HG03025 (cell line): ENCODE results near the gene RPS6KA6.
"Not testable (repeated sequence)": the region's sequence is repeated elsewhere in the genome, so short reads cannot be mapped to it uniquely, and the experiment has no call there.

Experiments used
- ATAC-seq: cut with Tn5 transposase; IDR thresholded peaks from one replicate; pipeline ENCODE4 v1.9.1; 2021; ENCODE audit warnings: mild to moderate bottlenecking, moderate library complexity; ENCODE audit not compliant: unreplicated experiment, low FRiP score

The RPS6KA6 gene

DNA sequence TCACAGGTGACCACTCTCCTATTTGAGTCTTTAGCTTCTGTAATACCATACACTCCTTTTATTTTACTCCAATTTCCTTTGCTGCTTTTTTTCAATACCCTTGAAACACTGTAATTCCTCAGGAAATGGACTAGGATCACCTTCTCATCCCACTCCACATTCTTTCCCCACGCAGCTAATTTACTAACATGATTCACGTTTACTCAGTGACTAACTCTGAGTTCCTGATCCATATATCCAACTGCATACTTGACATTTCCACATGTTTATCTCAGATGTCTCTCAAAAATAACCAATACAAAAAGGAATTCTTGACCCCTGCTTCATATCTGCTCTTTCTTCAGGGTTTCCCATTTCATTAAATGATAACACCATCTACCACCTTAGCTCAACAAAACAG, 19.9 kb downstream of the RPS6KA6 start:
- no peak for ATAC-seq

DNA sequence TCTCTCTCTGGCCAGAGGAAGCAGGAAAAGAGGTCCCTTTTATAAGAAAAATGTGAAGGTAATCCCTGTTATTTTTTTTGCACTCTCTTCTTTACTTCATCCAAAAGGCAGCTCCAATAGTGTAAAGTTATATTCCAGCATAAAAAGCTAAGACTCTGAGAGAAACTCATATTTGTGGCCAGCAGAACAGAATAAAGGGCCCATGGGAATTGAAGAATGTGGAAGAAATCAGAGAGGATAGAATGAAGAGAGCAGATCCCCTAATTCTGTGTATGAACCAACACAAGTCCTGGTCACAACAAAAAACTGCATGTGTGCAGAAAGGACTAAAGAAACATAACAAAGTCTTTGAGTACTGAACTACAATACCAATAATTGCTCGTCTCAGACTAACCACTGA, 22.3 kb downstream of the RPS6KA6 start:
- no peak for ATAC-seq

DNA sequence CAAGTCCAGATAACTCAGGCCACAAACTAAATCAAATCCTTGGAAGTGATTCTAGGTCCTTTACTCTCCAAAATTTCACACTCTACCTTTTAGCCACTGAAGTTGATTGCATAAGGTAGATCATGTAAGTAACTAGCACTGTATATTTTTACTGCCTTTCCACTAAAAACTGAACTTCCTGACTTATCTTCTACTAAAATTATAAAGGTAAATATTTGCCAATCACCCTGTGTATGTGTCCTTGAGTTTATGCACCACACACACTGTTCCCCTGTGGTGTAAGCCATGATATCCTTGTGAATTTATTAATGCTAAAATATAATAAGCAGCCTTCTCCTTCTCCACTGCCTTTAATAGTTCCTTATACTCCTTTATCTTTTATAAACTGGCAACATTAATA, 25.6 kb downstream of the RPS6KA6 start:
- ATAC-seq: no peak

DNA sequence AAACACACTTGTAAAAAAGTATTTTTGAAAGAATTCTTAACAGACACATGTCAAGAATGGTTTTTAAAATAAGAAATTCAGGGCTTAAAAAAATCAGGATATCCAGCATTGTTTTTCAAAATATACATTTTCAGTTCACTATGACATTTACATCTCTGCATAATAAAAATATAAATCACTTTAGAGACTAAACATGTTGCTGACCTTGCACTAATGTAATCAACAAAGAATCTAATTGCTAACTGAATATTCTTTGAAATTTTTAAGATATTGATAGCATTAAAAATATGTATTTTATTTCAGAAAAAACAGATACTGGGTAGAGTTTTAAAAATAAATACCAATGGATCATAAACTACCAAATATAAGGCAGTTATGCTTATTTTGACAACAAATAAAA, 26.4 kb downstream of the RPS6KA6 start:
- no peak for ATAC-seq

DNA sequence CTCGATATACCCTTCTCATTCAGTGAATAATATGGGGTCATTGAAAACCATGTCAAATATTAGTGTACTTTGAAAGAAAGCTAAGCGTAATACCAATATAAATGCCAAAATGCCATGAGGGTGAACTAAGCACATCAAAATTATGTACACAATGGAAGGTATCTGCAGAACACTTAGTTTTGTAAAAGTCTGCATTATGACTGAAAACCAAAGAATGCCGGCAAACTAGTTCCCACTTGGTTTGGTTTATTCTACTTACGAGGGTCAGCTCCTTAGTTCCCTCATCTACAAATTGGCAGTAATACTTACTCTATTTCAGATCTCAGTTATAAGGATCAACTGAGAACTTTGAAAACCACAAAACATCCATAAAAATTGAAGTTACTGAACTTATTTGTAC, 27.3 kb downstream of the RPS6KA6 start:
- ATAC-seq: no peak

DNA sequence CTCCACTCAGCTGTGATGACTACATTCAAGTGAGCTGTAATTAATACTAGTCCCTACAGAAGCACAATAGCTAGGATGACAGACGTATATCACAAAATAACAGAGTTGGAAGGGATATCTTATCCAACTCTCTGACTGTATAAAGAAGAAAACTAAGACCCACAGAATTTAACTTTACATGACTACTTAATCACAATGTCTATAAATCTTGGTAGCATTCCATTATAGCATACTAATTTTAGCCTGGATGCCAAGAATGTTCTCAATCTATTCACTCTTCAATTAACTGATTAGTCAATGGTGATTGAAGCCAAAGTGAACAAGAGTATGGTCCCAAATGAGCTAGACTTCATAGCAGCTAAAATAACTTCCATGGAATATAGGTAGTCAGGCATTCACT, 31.2 kb downstream of the RPS6KA6 start:
- no peak for ATAC-seq

DNA sequence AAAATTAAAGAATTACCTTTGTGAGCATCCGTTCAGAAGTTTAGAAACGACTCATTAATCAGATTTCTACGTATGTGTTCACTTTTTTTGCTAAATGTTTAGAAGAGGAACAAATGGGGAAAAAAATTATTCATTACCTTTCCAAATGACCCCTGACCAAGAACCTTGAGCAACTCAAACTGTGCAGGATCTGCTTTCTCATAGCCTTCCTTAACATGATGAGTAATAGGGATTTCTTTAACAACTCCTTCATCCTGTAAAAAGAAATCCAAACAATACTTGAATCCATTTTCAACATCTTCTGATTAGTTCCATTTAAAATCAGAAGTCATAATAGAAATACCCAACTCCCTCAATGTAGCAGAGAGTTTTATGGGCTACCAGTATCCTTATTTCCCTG, 32.1 kb downstream of the RPS6KA6 start:
- ATAC-seq: no peak

DNA sequence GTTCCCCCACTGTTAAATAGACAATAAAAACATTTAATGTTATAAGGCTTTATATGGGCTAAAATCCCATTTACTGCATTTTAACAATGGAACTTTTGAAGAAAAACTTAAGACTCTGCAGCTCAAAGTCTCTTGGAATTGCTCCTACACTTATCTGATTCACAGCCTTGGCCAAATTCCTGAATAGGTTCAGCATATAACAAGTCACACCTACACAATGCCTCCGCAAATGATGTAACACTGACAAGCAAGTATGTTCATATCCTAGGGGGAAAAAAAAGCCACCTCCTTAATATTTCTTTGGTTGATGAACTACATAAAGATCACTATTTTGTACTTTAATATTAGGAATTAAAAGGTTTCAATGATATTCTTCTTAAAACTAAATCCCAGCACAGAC, 34.5 kb downstream of the RPS6KA6 start:
- ATAC-seq: no peak

DNA sequence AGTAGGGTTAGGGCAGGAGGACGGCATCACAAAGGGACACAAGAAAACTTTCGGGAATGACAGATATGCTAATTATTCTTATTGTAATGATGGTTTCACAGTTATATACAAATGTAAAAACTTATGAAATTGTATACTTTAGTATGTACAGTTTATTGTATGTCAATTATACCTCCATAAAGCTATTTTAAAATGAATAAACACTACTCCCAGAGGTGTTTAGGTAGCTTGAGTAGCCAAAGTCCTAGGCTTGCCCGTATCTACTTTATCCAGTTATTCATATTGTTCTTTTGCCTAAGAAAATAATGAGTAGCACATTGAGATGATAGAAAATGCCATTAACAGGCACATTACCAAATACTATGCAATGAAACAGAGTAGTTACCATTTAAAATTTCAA, 43.0 kb downstream of the RPS6KA6 start:
- ATAC-seq: no peak

DNA sequence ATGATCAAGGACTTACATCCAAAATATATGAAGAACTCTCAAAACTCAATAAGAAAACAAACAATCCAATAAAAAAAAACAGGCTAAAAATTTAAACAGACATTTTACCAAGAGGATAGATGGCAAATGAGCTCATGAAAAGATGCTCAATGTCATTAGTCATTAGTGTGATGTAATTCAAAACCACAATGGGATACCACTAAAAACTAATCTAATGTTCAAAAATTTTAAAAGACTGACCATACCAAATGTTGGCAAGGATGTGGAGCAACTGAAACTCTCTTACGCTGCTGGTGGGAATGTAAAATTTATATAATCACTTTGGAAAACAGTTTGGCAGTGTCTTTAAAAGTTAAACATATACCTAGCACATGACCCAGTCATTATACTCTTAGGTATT, 43.7 kb downstream of the RPS6KA6 start:
- ATAC-seq: no peak

DNA sequence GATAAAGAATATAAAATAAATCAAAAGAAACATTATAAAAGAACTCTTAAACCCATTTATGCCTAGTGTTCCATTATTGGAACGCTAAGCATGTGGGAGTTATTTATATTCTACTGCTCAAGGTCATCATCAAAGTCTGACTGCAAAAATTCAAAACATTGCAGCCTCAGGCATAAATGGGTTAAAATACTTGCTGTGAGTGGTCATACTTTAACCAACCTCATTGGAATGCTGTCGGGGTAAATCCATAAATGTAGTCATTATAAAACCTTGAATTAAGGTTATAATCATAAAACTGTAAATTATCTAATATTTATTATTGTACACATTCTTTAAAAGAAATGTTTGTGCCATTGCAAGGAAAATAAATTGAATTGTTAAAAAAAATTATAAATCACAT, 55.0 kb downstream of the RPS6KA6 start:
- ATAC-seq: no peak

DNA sequence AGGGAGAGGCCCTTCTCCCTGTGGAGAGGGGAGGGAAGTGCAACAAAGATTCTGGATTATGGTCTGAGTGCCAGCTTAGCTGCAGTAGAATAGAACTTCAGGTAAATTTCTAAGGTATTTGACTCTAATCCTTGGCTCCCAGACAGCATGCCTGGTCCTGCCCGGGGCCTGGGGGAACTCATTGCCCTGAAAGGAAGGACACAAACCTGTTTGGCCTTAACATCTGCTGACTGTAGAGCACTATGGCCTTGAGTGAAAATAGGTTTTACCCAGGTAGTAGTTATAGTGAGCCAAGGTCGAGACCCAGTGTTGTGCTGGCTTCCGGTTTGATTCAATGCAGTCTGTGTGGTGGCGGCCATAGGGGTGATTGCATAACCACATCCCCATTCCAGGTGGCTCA, 64.4 kb downstream of the RPS6KA6 start:
- no peak for ATAC-seq

DNA sequence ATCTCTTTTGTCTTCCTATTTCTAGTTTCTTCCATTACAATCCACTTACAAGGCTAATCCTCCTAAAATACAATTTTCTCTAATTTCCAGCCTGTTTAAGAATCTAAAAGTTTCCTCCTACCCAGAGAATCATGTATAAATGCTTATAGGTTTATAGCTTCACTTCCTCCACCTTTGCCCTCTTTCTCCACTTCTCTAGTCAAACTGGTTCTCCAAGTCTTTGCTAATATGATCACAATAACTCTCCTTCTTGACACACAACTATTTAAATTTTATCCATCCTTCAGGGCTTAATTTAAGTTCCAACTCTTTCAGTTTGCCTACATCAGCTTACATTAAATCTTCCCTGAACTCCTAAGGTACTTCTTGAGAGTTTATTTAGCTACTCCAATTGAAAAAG, 69.2 kb downstream of the RPS6KA6 start:
- no peak for ATAC-seq

DNA sequence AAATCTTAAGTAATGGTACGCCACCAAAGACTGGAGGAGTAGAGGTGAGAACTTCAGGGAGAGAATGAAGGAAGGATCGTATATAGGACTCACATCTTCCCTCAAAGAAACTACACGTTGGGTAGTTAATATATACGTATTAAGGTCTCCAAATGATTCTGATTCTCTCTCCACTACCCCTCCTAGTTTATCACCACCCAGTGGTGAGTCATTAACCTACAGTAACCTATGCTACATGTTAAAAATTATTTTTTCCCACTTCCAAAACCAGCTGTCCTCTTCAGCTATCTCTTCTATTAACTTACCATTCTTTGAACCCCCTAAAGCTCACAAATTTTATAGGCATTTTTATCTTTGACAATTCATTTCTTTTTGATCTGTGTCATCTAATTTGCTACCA, 69.7 kb downstream of the RPS6KA6 start:
- no peak for ATAC-seq

DNA sequence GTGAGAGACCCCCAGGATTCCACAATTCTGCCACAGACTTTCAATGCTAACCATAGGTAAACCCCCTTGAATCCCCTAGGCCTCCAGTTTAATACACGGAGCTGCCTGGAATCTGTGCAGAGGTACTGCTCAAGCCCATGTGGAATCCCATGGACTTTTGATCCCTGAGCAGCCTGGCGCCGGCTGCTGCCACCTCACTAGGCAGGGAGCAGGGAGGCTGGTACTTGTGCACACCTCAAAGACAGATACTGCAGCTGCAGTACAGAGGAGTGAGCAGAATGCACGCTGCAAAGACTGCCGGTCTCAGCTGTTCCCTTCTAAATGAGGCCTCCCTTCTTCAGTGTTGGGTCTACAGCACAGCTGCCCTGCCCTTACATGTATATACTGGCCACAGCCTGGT, 79.4 kb downstream of the RPS6KA6 start:
- ATAC-seq: no peak

DNA sequence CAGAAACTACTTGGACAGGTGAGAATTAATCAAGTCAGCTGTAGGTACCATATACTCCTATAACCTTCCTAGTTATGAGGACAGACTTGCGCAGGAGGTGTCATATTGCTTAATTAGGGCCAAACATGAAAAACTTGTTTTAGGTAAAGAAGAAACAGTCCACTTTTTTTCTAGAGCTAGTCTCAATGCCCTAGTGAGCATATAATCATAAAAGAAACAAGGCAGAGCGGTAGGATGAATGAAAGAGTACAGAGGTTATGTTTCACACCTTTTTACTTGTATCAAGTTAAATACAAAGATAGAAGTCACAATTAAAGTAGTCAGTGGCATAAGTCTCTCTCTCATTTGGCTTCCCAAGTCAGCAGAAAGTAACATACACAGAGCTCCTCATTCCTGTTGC, 88.9 kb downstream of the RPS6KA6 start:
- ATAC-seq: no peak

DNA sequence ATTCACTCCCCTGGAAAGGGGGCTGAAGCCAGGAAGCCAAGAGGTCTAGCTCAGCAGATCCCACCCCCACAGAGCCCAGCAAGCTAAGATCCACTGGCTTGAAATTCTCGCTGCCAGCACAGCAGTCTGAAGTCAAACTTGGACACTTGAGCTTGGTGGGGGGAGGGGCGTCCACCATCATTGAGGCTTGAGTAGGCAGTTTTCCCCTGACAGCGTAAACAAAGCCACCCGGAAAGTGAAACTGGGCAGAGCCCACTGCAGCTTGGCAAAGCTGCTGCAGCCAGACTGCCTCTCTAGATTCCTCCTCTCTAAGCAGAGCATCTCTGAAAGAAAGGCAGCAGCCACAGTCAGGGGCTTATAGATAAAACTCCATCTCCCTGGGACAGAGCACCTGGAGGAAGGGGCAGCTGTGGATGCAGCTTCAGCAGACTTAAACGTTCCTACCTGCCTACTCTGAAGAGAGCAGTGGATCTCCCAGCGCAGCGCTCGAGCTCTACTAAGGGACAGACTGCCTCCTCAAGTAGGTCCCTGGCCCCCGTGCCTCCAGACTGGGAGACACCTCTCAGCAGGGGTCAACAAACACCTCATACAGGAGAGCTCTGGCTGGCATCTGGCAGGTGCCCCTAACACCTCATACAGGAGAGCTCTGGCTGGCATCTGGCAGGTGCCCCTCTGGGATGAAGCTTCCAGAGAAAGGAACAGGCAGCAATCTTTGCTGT, 108.4 kb downstream of the RPS6KA6 start:
- ATAC-seq: not testable (repeated sequence)

DNA sequence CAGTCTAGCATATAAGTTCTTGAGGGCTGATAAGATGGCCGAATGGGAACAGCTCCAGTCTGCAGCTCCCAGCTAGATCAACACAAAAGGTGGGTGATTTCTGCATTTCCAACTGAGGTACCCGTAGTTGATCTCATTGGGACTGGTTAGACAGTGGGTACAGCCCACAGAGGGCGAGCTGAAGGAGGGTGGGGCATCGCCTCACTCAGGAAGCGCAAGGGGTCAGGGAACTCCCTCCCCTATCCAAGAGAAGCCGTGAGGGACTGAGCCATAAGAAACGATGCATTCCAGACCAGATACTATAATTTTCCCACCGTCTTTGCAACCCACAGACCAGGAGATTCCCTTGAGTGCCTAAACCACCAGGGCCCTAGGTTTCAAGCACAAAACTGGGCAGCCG, 109.0 kb downstream of the RPS6KA6 start:
- no peak for ATAC-seq

DNA sequence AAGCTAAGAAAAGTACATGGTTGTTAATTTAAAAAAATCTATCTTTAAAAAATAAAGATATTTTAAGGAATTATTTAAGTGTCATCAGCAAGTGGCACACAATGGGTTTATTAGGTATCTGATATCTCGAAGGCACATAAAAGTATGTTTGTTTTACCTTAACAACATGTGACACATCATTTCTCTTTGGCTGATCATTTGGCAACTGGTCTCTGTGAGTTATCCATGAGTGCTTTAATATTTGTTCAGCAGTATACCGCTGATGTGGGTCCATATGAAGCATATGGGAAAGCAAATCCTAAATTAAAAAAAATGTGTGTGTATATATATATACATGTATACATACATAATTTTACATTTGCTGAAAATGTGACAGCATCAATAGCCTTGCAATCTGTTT, 123.2 kb downstream of the RPS6KA6 start:
- no peak for ATAC-seq

DNA sequence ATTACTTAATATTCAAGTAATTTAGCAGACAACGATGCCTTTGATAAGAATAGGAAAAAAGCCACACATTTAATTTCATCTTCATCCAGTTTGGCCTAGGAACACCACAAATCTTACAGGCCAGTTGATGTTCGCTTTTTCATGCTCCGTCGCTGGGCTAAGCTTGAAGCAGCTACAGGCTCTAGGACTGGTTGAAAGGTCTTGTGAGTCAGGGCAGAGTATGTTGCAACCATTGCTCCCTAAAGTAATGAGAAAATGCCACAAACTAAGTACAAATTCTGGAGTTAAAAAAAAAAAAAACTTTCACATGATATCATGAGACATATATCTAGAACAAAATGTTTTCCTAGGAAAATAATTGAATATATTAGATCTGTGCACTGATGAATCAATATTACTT, 123.8 kb downstream of the RPS6KA6 start:
- ATAC-seq: no peak

DNA sequence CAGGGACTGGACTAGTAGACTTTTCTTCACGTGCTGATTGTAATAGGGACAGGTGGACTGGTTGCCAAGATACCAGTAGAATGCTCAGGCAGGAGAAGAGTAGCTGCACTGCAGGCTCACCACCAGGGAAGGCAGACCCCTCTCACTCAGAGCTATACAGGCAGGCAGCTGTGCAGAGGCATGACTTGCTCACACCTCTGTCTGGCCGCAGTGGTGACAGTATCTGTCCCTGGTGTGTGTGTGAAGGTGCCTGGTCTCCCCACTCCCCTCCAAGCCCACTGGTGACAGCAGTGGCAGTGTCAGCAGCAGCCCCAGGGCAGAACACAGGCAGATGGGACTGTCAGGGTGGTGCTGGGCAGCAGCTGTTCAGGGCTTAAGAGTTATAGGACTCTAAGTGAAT, 140.7 kb downstream of the RPS6KA6 start:
- ATAC-seq: no peak

DNA sequence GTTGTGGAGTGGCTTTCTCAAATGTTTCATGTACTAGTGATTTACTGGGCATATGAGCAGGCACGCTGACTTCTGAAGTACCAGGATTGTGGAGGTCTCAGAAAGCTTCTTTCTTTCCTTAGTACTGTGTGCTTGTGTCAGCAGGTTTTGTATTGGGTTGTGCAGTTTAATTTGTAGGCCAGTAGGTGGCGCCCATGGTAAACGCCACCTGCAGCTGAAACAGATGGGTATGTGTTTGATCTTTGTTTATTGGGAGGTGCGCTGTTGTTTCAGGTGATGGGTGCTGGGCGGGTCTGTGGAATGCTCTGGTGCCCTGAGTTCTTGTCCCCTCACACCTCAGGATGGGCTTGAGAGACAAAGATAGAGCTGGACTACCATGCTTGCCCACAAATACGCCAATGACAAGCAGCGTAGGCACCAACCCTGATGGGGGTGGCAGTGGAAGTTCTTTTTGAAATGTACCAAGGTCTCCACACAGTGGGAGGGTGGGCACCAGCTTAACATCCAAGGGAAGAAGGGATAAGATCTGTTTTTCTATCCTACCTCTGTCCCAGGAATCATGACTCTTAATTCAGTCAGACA, 141.5 kb downstream of the RPS6KA6 start:
- ATAC-seq: peak; percentile 82

DNA sequence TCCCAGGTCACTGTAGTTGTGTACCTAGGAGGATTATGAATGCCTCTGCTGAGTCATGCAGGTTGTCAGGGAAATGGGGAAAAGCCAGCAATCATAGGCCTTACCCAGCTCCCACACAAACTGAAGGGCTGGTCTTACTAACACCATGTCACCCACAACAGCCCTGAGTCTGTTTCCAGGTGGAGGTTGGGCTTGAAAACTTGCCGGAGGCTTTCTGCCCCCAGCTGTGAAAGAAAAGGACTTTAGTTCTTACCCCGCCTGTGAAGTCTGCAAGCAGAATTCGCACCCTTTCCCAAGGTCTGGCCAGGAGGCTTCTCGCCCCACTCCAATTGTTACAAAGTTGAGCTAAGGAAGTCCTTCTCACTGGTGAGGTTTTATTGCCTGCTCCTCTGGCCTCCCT, 143.9 kb downstream of the RPS6KA6 start:
- ATAC-seq: no peak
